ENCODE data around the gene SEMA3C.

DNA sequence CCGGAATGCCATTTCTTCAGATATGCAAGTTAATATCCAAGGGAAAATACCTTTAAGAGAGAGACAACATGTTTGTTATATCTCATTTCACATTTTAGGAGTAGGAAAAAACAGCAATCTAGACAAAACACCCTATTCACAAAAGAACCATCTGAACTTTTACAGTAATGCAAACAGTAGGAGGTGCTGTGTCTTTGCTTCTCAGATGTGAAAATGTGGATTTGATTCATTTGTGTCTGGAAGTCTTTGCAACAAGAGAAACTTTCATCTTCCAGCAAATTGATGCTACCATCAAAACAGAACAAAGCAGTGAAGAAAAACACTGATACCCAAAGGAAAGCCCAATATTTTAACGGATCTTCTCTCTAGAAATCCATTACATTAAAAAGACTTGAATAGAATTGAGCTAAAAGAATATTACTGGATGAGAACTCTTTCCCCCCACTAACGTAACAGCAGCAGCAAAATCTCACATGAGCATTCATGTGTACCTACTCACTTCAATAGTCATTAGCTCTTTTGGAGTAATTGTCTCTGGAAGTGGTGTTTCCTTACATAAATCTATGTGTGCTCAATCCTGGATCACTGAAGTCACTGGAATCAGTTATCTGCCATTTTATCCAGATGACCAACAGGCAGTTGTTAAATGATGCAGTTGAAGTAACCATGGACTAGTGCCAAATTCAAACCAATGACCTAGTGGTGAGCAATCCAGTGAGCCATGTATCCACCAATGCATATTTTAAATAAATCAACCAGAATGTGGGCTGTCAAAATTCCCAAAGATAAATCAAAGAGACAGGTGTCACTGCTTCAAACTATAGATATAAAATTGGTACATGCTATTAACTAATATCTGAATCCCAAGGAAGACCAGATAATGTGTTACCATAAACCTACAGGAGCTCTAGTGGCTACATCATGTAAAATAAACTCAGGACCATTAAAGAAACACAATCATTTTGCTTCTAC lies 1.8 kb downstream of the SEMA3C start:
- TF ChIP-seq, protein P1, sequence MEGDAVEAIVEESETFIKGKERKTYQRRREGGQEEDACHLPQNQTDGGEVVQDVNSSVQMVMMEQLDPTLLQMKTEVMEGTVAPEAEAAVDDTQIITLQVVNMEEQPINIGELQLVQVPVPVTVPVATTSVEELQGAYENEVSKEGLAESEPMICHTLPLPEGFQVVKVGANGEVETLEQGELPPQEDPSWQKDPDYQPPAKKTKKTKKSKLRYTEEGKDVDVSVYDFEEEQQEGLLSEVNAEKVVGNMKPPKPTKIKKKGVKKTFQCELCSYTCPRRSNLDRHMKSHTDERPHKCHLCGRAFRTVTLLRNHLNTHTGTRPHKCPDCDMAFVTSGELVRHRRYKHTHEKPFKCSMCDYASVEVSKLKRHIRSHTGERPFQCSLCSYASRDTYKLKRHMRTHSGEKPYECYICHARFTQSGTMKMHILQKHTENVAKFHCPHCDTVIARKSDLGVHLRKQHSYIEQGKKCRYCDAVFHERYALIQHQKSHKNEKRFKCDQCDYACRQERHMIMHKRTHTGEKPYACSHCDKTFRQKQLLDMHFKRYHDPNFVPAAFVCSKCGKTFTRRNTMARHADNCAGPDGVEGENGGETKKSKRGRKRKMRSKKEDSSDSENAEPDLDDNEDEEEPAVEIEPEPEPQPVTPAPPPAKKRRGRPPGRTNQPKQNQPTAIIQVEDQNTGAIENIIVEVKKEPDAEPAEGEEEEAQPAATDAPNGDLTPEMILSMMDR (conservative IDR thresholded peaks at IDR 0.05; ENCODE audit: low read depth, low read length): peak; percentile 77
- TF ChIP-seq EZH2 (IDR thresholded peaks at IDR 0.05; ENCODE audit: borderline replicate concordance, low read depth, low read length, poor library complexity, severe bottlenecking): no peak

Data from A673 (cell line).